Panc1 (cell line): Measurements from ENCODE around the gene CCDC187. TPM values are rescaled to one million over a fixed set of nuclear protein-coding genes. Genes with fewer than 3 reads are reported as not detected.

Experiments used
- ATAC-seq: fragments of 200-7000 bp; cut with Tn5 transposase; 2 replicates; pipeline ENCODE4 v1.9.1; 2020; ENCODE audit warnings: mild to moderate bottlenecking, moderate library complexity
- BruUV-seq: library from RNA; stranded (reverse); fragments of 400-500 nt; replicated peaks from 2 replicates; lab custom pipeline; 2021; lab: Mats Ljungman, UMichigan
- CTCF ChIA-PET: fragments of 300-600 bp; sonication (Branson Sonifier 250); formaldehyde crosslinking; loops from one replicate; lab custom pipeline; 2022; ENCODE audit warnings: antibody characterized with exemption; lab: Charles Lee
- POLR2A ChIA-PET: fragments of 300-600 bp; sonication (Branson Sonifier 250); formaldehyde crosslinking; loops from one replicate; lab custom pipeline; 2022; ENCODE audit warnings: antibody characterized with exemption; lab: Charles Lee
- DNase-seq: peaks from one replicate; pipeline ENCODE4 v3.0.0-alpha.2; 2010; ENCODE audit warnings: low read depth, low spot score
- H3K27ac ChIP-seq: 2 replicates; pipeline ENCODE4 v1.5.1; 2011; ENCODE audit warnings: mild to moderate bottlenecking, low read length, inconsistent platforms
- H3K27me3 ChIP-seq: fragments of 200-500 bp; sonication (Bioruptor generic); 2 replicates; pipeline ENCODE4 v1.6.0; 2014; ENCODE audit warnings: low read length, inconsistent platforms; ENCODE audit not compliant: control insufficient read depth, insufficient read depth
- H3K36me3 ChIP-seq: fragments of 200-500 bp; sonication (Bioruptor generic); 2 replicates; pipeline ENCODE4 v1.5.1; 2014; ENCODE audit warnings: inconsistent platforms, mild to moderate bottlenecking, low read length, moderate library complexity; ENCODE audit not compliant: control insufficient read depth, insufficient read depth
- H3K4me1 ChIP-seq: 2 replicates; pipeline ENCODE4 v1.5.1; 2011; ENCODE audit warnings: inconsistent platforms, mild to moderate bottlenecking, low read length, moderate library complexity; ENCODE audit not compliant: control insufficient read depth, insufficient read depth
- H3K4me3 ChIP-seq, 2 experiments: 2 replicates each; pipeline ENCODE4 v1.5.1; 2011 to 2012; ENCODE audit warnings: low read depth in 2 of 2, low read length in 2 of 2, mild to moderate bottlenecking in 2 of 2, inconsistent platforms in 1 of 2, moderate library complexity in 1 of 2
- H3K9me3 ChIP-seq: fragments of 200-500 bp; sonication (Bioruptor generic); 2 replicates; pipeline ENCODE4 v1.5.1; 2014; ENCODE audit warnings: low read depth, mild to moderate bottlenecking, inconsistent platforms, low read length, moderate library complexity; ENCODE audit not compliant: control insufficient read depth, insufficient read depth
- POLR2AphosphoS5 ChIP-seq: IDR thresholded peaks from 2 replicates; pipeline ENCODE4 v1.6.1; 2012; ENCODE audit warnings: mild to moderate bottlenecking, low read depth, low read length, moderate library complexity
- REST ChIP-seq, 2 experiments: IDR thresholded peaks; 2 replicates each; pipeline ENCODE4 v1.6.1; 2011 to 2012; ENCODE audit warnings: low read depth in 2 of 2, control low read depth in 1 of 2, low read length in 1 of 2, mild to moderate bottlenecking in 1 of 2, moderate library complexity in 1 of 2; ENCODE audit not compliant: insufficient read depth in 1 of 2
- SIN3A ChIP-seq: IDR thresholded peaks from 2 replicates; pipeline ENCODE4 v1.6.1; 2012; ENCODE audit warnings: low read depth, mild to moderate bottlenecking, low read length, moderate library complexity, borderline replicate concordance; ENCODE audit not compliant: insufficient read depth
- TCF7L2 ChIP-seq: IDR thresholded peaks from 2 replicates; pipeline ENCODE4 v1.6.1; 2011; ENCODE audit warnings: mild to moderate bottlenecking, low read depth, low read length, inconsistent platforms
- in situ Hi-C: cut with HindIII; loops from 2 replicates; pipeline ENCODE4 v1.10.0; 2016; ENCODE audit warnings: low sequenced_read_pairs, low pct_unique_long_range_greater_than_20kb
- intact Hi-C: fragments of 100-400 bp; cut with micrococcal nuclease; formaldehyde crosslinking; loops from one replicate; pipeline ENCODE4 v1.10.0; 2022; ENCODE audit not compliant: unreplicated experiment
- total RNA-seq: library from RNA; stranded (reverse); gene quantifications from one replicate; pipeline ENCODE4 v1.2.1, GENCODE V29; 2021; ENCODE audit not compliant: unreplicated experiment
- TF ChIP-seq, protein P1 (sequence below): fragments of 450-650 bp; IDR thresholded peaks from 2 replicates; pipeline ENCODE4 v1.5.1; 2017; ENCODE audit warnings: mild to moderate bottlenecking

Gene CCDC187
- total RNA-seq, 1 experiment from 2014 or later, result not detected

DNA sequence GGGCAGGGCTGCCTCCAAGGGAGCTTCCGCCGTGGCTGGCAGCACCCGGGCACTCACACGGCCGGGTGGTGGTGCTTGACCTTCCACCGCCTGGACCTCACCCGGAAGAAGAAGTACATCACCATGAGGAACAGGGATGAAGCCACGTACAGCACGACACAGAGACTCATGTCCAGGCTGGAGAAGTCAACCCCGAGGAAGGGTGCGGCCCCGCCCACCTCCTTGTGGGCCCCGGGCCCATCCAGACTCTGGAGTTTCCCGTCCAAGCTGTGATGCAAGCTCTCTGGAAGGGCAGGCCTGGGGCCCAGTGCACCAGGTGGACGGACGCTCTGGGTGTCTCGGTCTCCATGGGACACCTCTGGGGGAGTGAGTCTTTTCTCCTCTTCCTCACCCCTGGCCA lies 95.2 kb downstream of the CCDC187 start:
- in situ Hi-C loops, result no loop called here
- H3K27ac ChIP-seq, result no peak overlapping the region
- no peaks in the 10 kb centered on the region for H3K9me3 ChIP-seq
- intact Hi-C loops, result no loop called here
- TF ChIP-seq, protein P1, sequence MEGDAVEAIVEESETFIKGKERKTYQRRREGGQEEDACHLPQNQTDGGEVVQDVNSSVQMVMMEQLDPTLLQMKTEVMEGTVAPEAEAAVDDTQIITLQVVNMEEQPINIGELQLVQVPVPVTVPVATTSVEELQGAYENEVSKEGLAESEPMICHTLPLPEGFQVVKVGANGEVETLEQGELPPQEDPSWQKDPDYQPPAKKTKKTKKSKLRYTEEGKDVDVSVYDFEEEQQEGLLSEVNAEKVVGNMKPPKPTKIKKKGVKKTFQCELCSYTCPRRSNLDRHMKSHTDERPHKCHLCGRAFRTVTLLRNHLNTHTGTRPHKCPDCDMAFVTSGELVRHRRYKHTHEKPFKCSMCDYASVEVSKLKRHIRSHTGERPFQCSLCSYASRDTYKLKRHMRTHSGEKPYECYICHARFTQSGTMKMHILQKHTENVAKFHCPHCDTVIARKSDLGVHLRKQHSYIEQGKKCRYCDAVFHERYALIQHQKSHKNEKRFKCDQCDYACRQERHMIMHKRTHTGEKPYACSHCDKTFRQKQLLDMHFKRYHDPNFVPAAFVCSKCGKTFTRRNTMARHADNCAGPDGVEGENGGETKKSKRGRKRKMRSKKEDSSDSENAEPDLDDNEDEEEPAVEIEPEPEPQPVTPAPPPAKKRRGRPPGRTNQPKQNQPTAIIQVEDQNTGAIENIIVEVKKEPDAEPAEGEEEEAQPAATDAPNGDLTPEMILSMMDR, result no peak
- no peak for TF ChIP-seq SIN3A
- TF ChIP-seq TCF7L2, result no peak
- TF ChIP-seq REST (IDR thresholded peaks at IDR 0.05; ENCODE audit: insufficient read depth in 1 of 2, low read depth in 2 of 2, low read length in 1 of 2), result no peak
- no peak for TF ChIP-seq POLR2AphosphoS5
- H3K36me3 ChIP-seq, result no peaks in the 10 kb centered on the region
- ATAC-seq (no peak), DNase-seq (no peak)
- peaks cover 2% of the 10 kb centered on the region; the same call in 1 of the 2 replicates for H3K4me1 ChIP-seq
- no peaks in the 10 kb centered on the region for H3K27me3 ChIP-seq
- no peak overlapping the region for H3K4me3 ChIP-seq
- POLR2A ChIA-PET, result no interaction called here
- CTCF ChIA-PET, result no interaction called here
- BruUV-seq, result no TSS peak

DNA sequence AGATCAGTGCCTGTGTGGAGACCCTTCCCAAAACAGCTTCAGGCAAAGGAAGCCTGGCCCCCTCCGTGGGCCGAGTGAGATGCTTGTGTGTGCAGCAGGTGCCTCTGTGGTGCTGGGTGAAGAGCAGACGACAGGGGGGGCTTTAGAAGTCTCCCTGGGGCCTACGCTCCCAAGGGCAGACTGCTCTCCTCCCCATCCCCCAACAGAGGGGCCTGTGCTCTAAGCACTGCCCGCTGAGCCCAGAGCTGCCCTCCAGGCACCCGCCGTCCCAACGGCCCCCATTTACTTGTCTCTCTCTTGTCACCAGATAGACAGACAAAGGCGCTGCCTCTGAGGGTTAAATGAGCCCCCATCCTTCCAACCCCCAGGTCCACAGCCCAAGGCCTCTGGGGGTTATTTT lies 96.3 kb downstream of the CCDC187 start:
- ATAC-seq (no peak), DNase-seq (no peak)
- H3K4me3 ChIP-seq, result no peak overlapping the region
- no peaks in the 10 kb centered on the region for H3K9me3 ChIP-seq
- POLR2A ChIA-PET, result no interaction called here
- intact Hi-C loops, result no loop called here
- H3K27ac ChIP-seq, result no peak overlapping the region
- TF ChIP-seq SIN3A (no peak), REST (IDR thresholded peaks at IDR 0.05; ENCODE audit: insufficient read depth in 1 of 2, low read depth in 2 of 2, low read length in 1 of 2) (no peak), TCF7L2 (no peak), POLR2AphosphoS5 (no peak)
- TF ChIP-seq, protein P1, result no peak
- in situ Hi-C loops, result no loop called here
- H3K27me3 ChIP-seq, result no peaks in the 10 kb centered on the region
- H3K4me1 ChIP-seq, result peaks cover 2% of the 10 kb centered on the region; the same call in 1 of the 2 replicates
- CTCF ChIA-PET, result interaction anchor here (0.8 kb wide), 1 partner anchor 35 kb away, joined by 3 read pairs; no protein-coding TSS in a partner anchor
- H3K36me3 ChIP-seq, result no peaks in the 10 kb centered on the region
- no TSS peak for BruUV-seq
